GM19452 (cell line): ENCODE measurements around the gene CCDC152.
"Not testable (repeated sequence)": the region's sequence is repeated elsewhere in the genome, so short reads cannot be mapped to it uniquely, and the experiment has no call there.

Experiments used
- ATAC-seq: cut with Tn5 transposase; IDR thresholded peaks from one replicate; pipeline ENCODE4 v1.9.1; 2021; ENCODE audit not compliant: unreplicated experiment

CCDC152 gene, protein sequence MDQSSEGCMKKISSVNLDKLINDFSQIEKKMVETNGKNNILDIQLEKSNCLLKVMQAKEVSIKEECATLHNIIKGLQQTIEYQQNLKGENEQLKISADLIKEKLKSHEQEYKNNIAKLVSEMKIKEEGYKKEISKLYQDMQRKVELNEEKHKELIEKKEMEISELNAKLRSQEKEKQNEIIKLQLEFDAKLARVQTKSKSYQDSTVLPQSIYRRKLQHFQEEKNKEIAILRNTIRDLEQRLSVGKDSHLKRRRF

DNA sequence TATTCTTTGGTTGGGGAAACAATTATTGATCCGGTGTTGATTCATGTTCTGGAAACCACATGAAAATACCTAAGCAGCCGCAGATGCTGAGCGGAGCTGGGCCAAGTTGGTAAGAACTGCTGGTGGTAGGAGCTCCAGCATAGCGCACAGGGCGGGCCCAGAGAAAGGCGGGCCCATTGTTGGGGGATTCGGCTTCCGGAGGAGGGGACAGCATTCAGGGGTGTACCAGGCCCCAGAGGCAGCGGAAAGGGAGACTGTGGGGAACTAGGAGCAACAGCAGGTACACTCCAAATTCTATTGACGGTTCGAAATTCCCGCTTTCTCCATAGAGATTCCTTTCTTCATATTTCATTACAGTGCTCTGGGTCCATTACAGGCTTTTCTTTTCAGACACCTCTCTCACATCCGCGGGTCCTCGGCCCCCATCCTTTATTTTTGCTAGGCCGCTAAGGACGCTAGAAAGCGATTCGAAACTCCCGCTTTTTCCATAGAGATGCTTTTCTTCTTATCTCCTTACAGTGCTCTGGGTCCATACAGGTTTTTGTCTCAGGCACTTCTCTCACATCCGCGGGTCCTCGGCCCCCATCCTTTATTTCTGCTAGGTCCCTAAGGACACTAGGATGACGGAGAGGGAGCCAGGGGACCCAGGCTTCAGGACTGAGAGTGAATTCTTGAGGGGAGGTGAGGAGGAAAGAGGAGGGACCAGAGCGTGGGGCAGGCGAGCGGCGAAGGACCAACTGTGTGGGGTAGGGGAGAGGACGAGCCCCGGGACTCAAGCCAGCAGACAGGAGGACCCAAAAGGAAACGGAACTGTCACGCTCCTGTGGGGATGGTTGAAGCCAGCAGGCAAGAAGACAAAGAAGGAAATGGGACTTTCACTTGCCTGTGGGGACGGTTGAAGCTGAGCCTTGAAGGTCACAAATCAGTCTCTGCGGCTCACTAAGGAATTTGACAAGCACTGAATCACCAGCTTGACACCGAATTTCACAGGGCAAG is at the start of gene CCDC152:
TSS of gene CCDC152 (plus strand) at position 213 of the 996 bp plus-strand sequence. CDS start 2,304 bp downstream, outside the sequence.
- peak; percentile 91 for ATAC-seq

GRCh38 chr5:42715785-42716184 is 40.8 kb upstream of the CCDC152 start:
- ATAC-seq, result no peak

GRCh38 chr5:42718591-42718990 is 38.0 kb upstream of the CCDC152 start:
- peak; percentile 95 for ATAC-seq

- no peak for ATAC-seq
These were observed 37.6 kb upstream of the CCDC152 start for GRCh38 chr5:42719034-42719433.

GRCh38 chr5:42720251-42720650 is 36.4 kb upstream of the CCDC152 start:
- no peak for ATAC-seq

- ATAC-seq, result no peak
These were observed 35.1 kb upstream of the CCDC152 start for GRCh38 chr5:42721484-42721883.

DNA sequence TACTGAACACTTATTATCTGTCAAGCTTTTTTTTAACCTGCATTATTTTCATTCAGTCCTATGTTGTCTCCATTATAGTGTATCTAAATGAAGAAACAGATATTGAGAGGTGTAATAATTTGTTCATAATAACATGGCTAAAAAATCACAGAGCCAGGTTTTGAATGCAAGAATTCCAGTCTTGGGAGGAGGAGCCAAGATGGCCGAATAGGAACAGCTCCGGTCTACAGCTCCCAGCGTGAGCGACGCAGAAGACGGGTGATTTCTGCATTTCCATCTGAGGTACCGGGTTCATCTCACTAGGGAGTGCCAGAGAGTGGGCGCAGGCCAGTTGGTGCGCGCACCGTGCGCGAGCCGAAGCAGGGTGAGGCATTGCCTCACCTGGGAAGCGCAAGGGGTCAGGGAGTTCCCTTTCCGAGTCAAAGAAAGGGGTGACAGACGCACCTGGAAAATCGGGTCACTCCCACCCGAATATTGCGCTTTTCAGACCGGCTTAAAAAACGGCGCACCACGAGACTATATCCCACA is 22.0 kb upstream of the CCDC152 start:
- ATAC-seq, result not testable (repeated sequence)

DNA sequence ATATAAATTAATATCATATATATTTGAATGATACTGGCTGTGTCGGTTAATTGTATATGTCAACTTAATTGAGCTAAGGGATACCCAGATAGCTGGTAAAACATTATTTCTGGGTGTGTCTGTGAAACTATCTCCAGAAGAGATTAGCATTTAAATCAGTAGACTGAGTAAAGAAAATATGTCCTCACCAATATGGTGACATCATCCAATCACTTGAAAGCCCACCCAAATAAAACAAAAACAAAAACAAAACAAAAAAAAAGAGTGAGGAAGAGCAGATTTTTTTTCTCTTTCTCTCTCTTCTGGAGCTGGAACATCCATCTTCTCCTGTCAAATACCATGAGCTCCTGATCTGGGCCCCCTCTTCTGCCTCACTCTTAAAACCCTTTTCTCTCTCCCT is 15.7 kb upstream of the CCDC152 start:
- no peak for ATAC-seq

- ATAC-seq, result no peak
These were observed 11.2 kb upstream of the CCDC152 start for GRCh38 chr5:42745426-42745825.

DNA sequence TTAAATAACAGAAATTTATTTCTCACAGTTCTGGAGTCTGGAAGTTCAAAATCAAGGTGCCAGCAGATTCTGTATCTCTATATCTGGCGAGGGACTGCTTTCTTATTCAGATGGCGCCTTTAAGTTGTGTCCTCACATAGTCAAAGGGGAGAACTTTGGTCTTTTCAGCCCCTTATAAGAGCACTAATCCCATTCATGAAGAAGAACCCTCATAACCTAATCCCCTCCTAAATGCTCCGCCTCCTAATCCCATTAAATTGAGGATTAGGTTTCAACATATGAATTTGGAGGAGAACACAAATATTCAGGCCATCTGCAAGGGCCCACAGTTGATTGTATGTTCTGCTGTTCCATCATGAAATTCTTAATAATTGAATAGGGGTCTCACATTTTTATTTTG is 10.8 kb upstream of the CCDC152 start:
- ATAC-seq, result no peak

GRCh38 chr5:42749020-42749419 is 7.6 kb upstream of the CCDC152 start:
- ATAC-seq, result peak; percentile 58

DNA sequence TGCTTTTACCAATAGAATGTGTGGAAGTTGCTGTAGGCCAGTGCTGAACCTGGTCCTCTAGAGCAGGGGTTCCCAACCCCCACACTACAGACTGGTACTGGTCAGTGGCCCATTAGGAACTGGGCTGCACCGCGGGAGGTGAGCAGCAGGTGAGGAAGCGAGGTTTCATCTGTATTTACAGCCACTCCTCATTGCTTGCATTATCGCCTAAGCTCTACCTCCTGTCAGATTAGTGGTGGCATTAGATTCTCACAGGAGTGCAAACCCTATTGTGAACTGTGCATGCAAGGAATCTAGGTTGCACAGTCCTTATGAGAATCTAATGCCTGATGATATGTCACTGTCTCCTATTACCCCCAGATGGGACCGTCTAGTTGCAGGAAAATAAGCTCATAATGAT is 6.1 kb upstream of the CCDC152 start:
- no peak for ATAC-seq

- no peak for ATAC-seq
These were observed 5.6 kb upstream of the CCDC152 start for GRCh38 chr5:42751044-42751443.

- ATAC-seq, result no peak
These were observed 3.5 kb upstream of the CCDC152 start for GRCh38 chr5:42753099-42753498.

DNA sequence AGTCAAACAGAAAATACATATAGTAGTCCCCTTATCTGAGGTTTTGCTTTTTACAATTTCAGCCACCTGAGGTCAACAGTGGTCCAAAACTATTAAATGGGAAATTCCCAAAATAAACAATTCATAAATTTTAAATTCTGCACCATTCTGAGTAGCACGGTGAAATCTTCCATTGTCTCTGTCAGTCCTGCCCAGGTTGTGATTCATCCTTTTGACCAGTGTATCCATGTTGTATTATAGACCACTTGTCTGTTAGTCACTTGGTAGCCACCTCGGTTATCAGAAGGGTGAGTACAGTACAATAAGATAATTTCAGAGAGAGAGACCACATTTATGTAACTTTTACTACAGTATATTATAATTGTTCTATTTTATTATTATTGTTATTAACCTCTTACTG is 2.8 kb downstream of the CCDC152 start:
- no peak for ATAC-seq

GRCh38 chr5:42760426-42760825 is 3.8 kb downstream of the CCDC152 start:
- no peak for ATAC-seq

DNA sequence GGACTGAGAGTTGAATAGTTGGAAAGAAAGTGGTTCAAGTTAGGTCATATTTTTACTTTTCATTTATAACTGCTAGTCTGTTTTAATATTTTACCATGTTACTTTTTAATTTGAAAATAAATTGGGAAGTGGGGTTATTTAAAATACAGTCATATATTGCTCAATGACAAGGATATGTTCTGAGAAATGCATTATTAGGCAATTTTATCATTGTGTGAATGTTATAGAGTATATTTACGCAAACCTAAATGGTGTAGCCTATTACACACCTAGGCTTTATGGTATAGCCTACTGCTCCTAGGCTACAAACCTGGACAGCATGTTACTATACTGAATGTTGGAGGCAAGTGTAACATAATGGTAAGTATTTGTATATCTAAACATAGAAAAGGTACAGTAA is 5.2 kb downstream of the CCDC152 start:
- no peak for ATAC-seq

DNA sequence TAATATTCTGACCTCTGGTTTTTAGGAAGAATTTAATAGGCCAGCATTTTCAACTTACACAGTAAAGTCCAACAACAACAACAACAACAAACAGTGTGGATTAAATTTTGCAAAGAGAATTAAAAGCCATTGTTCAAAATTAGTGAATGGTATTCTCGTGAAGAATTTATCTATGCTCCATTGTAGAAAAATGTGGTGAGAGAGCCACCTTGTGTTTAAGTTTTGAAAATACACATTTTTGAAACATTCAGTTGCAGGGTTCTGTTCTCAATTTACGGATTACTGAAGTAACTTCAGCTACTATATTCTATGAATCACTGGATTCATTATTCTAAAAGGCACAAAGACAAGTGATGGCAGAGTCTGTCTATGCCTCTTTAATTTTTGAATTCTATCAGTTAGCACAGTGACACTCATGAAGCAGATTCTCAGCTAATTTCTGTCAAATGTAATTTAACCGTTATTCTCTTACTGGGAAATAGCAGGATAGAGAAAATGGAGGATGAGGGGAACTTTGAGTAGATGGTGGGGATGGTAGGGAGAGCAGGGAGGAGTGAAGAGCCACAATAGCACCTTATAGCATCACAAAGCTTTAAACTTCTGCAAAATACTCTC is 11.0 kb downstream of the CCDC152 start:
- ATAC-seq, result no peak

GRCh38 chr5:42768106-42768504 is 11.5 kb downstream of the CCDC152 start:
- no peak for ATAC-seq

DNA sequence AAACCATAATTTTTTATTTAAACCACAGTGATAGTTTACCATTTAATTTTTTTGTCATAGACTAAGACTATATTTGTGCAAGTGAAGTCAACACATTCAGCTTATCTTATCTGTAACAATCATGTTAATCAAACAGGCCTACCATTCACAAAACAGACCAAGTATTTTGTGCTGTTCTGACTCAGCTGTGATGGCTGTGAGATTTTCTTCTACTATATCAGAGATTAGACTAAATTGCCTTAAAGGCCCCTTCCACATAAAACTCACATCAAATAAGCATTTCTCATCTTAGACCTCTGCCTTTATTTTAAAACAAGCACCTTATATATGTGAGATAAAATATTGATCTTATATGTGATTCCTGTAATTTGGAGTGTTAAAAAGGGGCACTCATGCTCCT is 13.4 kb downstream of the CCDC152 start:
- no peak for ATAC-seq

- ATAC-seq, result no peak
These were observed 15.8 kb downstream of the CCDC152 start for GRCh38 chr5:42772265-42772993.
